ENCODE measurements around the gene MTAP. TPM values are rescaled to one million over a fixed set of nuclear protein-coding genes. Genes with fewer than 3 reads are reported as not detected.

The MTAP gene
- total RNA-seq, 2 experiments from 2014 or later = 70.2 to 73.9 TPM

GRCh38 chr9:21789541-21790037 is 12.8 kb upstream of the MTAP start:
- Mint-ChIP-seq H3K4me3 (peak overlapping the region; percentile 70), H3K4me1 (ENCODE audit: low read depth) (peaks cover 3% of the 10 kb centered on the region), H3K9me3 (no peaks in the 10 kb centered on the region), H3K27ac (peak overlapping the region; percentile 83), H3K36me3 (ENCODE audit: low read depth) (no peaks in the 10 kb centered on the region), H3K27me3 (peaks cover 9% of the 10 kb centered on the region)
- ATAC-seq (peak; percentile 96), DNase-seq (peak; percentile 69)
- intact Hi-C loops (cut with micrococcal nuclease) = loop anchor here (1.0 to 10.0 kb wide), 5 partner anchors 80 to 575 kb away; partner anchors contain the start of gene IFNA16
- TF ChIP-seq CTCF (IDR thresholded peaks at IDR 0.05) = peak; percentile 95
- ChIA-PET POLR2A (no interaction called here), CTCF (interaction anchor here (0.7 to 3.8 kb wide), 33 partner anchors 11 to 607 kb away, joined by 3 to 39 read pairs (median 4); no protein-coding TSS in a partner anchor)

- Mint-ChIP-seq H3K36me3 (ENCODE audit: low read depth) (no peaks in the 10 kb centered on the region), H3K27ac (no peak overlapping the region), H3K4me1 (ENCODE audit: low read depth) (peaks cover 11% of the 10 kb centered on the region), H3K27me3 (peaks cover 23% of the 10 kb centered on the region), H3K4me3 (no peak overlapping the region), H3K9me3 (no peaks in the 10 kb centered on the region)
- ATAC-seq (peak; percentile 64), DNase-seq (no peak)
- ChIA-PET CTCF (interaction anchor here (0.9 to 1.4 kb wide), 5 partner anchors 18 to 461 kb away, joined by 3 to 4 read pairs (median 3); partner anchors contain the start of gene KLHL9), POLR2A (no interaction called here)
- intact Hi-C loops (cut with micrococcal nuclease) = no loop called here
- TF ChIP-seq CTCF (IDR thresholded peaks at IDR 0.05) = no peak
Observed at GRCh38 chr9:21795483-21795882, 7.0 kb upstream of the MTAP start.

GRCh38 chr9:21796768-21797167 is 5.7 kb upstream of the MTAP start:
- H3K36me3 Mint-ChIP-seq (ENCODE audit: low read depth) = no peaks in the 10 kb centered on the region
- H3K9me3 Mint-ChIP-seq = no peaks in the 10 kb centered on the region
- no peak for TF ChIP-seq CTCF (IDR thresholded peaks at IDR 0.05)
- DNase-seq (no peak), ATAC-seq (no peak)
- ChIA-PET CTCF (interaction anchor here (0.7 to 1.4 kb wide), 4 partner anchors 16 to 362 kb away, joined by 3 to 4 read pairs (median 4); no protein-coding TSS in a partner anchor), POLR2A (interaction anchor here (1.0 kb wide), 1 partner anchor 347 kb away, joined by 3 read pairs; no protein-coding TSS in a partner anchor)
- no peak overlapping the region for H3K27ac Mint-ChIP-seq
- no peak overlapping the region for H3K4me3 Mint-ChIP-seq
- H3K27me3 Mint-ChIP-seq = peaks cover 21% of the 10 kb centered on the region
- peaks cover 15% of the 10 kb centered on the region for H3K4me1 Mint-ChIP-seq (ENCODE audit: low read depth)
- intact Hi-C loops (cut with micrococcal nuclease) = no loop called here

- Mint-ChIP-seq H3K27me3 (peaks cover 17% of the 10 kb centered on the region), H3K4me1 (ENCODE audit: low read depth) (peaks cover 36% of the 10 kb centered on the region), H3K27ac (peak overlapping the region; percentile 99), H3K36me3 (ENCODE audit: low read depth) (peaks cover 27% of the 10 kb centered on the region), H3K9me3 (no peaks in the 10 kb centered on the region), H3K4me3 (peak overlapping the region; percentile 99)
- CTCF ChIA-PET = interaction anchor here (2.4 kb wide), 1 partner anchor 12 kb away, joined by 7 read pairs; no protein-coding TSS in a partner anchor
- intact Hi-C loops (cut with micrococcal nuclease) = no loop called here
- POLR2A ChIA-PET = no interaction called here
- no peak for ATAC-seq
- DNase-seq = no peak
- no peak for TF ChIP-seq CTCF (IDR thresholded peaks at IDR 0.05)
Observed at GRCh38 chr9:21800931-21801682, 1.3 kb upstream of the MTAP start.

Measured in activated CD8-positive, alpha-beta T cell treated with anti-CD3 and anti-CD28 coated beads for 36 hours (primary cell).